ENCODE results near the gene SHROOM3. TPM values are rescaled to one million over a fixed set of nuclear protein-coding genes. Genes with fewer than 3 reads are reported as not detected.
A peak's percentile ranks its signal among the peaks of the same experiment; 100 is the strongest.

Gene SHROOM3
- total and polyA plus RNA-seq, 2 experiments from 2014 or later, result 11.3 to 73.5 TPM

DNA sequence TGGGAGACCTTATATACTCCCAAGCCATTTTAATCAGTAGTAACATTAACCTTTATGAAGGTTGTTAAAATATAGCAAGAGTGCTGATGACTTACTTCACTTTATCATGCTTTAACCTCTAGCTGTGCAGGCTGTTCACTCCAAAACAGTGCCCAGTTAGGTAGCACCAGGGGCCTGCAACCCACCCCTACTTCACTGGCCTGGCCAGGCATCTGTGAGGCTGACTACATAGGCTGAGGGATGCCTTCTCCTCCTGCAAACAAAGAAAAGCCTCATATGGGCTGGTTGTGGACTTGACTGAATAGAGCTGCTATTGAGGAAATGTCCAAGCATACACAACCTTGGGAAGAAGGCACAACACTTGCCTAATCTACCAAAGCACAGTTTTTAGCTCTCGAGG, 172.8 kb downstream of the SHROOM3 start:
- H3K4me2 ChIP-seq, result peak overlapping the region; percentile 44; the same call in 1 of the 2 replicates
- TF ChIP-seq POLR2AphosphoS5 (IDR thresholded peaks at IDR 0.05; ENCODE audit: low read depth) (no peak), EZH2phosphoT487 (IDR thresholded peaks at IDR 0.05; ENCODE audit: unreplicated experiment) (no peak), ZNF331 (CRISPR knock-in tag; IDR thresholded peaks at IDR 0.05; ENCODE audit: low read depth) (no peak), JUNB (IDR thresholded peaks at IDR 0.05; ENCODE audit: unreplicated experiment) (no peak), EZH2 (IDR thresholded peaks at IDR 0.05; ENCODE audit: low read depth, unreplicated experiment) (no peak), ZNF114 (CRISPR knock-in tag; IDR thresholded peaks at IDR 0.05) (no peak), CREB1 (CRISPR knock-in tag; IDR thresholded peaks at IDR 0.05; ENCODE audit: low read depth) (no peak), NANOG (IDR thresholded peaks at IDR 0.05; ENCODE audit: borderline replicate concordance) (no peak), STAT1 (IDR thresholded peaks at IDR 0.05; ENCODE audit: unreplicated experiment) (no peak)
- TF ChIP-seq, protein P1, sequence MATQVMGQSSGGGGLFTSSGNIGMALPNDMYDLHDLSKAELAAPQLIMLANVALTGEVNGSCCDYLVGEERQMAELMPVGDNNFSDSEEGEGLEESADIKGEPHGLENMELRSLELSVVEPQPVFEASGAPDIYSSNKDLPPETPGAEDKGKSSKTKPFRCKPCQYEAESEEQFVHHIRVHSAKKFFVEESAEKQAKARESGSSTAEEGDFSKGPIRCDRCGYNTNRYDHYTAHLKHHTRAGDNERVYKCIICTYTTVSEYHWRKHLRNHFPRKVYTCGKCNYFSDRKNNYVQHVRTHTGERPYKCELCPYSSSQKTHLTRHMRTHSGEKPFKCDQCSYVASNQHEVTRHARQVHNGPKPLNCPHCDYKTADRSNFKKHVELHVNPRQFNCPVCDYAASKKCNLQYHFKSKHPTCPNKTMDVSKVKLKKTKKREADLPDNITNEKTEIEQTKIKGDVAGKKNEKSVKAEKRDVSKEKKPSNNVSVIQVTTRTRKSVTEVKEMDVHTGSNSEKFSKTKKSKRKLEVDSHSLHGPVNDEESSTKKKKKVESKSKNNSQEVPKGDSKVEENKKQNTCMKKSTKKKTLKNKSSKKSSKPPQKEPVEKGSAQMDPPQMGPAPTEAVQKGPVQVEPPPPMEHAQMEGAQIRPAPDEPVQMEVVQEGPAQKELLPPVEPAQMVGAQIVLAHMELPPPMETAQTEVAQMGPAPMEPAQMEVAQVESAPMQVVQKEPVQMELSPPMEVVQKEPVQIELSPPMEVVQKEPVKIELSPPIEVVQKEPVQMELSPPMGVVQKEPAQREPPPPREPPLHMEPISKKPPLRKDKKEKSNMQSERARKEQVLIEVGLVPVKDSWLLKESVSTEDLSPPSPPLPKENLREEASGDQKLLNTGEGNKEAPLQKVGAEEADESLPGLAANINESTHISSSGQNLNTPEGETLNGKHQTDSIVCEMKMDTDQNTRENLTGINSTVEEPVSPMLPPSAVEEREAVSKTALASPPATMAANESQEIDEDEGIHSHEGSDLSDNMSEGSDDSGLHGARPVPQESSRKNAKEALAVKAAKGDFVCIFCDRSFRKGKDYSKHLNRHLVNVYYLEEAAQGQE (IDR thresholded peaks at IDR 0.05; ENCODE audit: unreplicated experiment), result no peak
- TF ChIP-seq, protein P2, sequence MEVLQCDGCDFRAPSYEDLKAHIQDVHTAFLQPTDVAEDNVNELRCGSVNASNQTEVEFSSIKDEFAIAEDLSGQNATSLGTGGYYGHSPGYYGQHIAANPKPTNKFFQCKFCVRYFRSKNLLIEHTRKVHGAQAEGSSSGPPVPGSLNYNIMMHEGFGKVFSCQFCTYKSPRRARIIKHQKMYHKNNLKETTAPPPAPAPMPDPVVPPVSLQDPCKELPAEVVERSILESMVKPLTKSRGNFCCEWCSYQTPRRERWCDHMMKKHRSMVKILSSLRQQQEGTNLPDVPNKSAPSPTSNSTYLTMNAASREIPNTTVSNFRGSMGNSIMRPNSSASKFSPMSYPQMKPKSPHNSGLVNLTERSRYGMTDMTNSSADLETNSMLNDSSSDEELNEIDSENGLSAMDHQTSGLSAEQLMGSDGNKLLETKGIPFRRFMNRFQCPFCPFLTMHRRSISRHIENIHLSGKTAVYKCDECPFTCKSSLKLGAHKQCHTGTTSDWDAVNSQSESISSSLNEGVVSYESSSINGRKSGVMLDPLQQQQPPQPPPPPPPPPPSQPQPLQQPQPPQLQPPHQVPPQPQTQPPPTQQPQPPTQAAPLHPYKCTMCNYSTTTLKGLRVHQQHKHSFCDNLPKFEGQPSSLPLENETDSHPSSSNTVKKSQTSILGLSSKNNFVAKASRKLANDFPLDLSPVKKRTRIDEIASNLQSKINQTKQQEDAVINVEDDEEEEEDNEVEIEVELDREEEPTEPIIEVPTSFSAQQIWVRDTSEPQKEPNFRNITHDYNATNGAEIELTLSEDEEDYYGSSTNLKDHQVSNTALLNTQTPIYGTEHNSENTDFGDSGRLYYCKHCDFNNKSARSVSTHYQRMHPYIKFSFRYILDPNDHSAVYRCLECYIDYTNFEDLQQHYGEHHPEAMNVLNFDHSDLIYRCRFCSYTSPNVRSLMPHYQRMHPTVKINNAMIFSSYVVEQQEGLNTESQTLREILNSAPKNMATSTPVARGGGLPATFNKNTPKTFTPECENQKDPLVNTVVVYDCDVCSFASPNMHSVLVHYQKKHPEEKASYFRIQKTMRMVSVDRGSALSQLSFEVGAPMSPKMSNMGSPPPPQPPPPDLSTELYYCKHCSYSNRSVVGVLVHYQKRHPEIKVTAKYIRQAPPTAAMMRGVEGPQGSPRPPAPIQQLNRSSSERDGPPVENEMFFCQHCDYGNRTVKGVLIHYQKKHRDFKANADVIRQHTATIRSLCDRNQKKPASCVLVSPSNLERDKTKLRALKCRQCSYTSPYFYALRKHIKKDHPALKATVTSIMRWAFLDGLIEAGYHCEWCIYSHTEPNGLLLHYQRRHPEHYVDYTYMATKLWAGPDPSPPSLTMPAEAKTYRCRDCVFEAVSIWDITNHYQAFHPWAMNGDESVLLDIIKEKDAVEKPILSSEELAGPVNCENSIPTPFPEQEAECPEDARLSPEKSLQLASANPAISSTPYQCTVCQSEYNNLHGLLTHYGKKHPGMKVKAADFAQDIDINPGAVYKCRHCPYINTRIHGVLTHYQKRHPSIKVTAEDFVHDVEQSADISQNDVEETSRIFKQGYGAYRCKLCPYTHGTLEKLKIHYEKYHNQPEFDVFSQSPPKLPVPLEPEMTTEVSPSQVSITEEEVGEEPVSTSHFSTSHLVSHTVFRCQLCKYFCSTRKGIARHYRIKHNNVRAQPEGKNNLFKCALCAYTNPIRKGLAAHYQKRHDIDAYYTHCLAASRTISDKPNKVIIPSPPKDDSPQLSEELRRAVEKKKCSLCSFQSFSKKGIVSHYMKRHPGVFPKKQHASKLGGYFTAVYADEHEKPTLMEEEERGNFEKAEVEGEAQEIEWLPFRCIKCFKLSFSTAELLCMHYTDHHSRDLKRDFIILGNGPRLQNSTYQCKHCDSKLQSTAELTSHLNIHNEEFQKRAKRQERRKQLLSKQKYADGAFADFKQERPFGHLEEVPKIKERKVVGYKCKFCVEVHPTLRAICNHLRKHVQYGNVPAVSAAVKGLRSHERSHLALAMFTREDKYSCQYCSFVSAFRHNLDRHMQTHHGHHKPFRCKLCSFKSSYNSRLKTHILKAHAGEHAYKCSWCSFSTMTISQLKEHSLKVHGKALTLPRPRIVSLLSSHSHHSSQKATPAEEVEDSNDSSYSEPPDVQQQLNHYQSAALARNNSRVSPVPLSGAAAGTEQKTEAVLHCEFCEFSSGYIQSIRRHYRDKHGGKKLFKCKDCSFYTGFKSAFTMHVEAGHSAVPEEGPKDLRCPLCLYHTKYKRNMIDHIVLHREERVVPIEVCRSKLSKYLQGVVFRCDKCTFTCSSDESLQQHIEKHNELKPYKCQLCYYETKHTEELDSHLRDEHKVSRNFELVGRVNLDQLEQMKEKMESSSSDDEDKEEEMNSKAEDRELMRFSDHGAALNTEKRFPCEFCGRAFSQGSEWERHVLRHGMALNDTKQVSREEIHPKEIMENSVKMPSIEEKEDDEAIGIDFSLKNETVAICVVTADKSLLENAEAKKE (CRISPR knock-in tag; IDR thresholded peaks at IDR 0.05), result no peak
- TF ChIP-seq, protein P3, sequence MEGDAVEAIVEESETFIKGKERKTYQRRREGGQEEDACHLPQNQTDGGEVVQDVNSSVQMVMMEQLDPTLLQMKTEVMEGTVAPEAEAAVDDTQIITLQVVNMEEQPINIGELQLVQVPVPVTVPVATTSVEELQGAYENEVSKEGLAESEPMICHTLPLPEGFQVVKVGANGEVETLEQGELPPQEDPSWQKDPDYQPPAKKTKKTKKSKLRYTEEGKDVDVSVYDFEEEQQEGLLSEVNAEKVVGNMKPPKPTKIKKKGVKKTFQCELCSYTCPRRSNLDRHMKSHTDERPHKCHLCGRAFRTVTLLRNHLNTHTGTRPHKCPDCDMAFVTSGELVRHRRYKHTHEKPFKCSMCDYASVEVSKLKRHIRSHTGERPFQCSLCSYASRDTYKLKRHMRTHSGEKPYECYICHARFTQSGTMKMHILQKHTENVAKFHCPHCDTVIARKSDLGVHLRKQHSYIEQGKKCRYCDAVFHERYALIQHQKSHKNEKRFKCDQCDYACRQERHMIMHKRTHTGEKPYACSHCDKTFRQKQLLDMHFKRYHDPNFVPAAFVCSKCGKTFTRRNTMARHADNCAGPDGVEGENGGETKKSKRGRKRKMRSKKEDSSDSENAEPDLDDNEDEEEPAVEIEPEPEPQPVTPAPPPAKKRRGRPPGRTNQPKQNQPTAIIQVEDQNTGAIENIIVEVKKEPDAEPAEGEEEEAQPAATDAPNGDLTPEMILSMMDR (conservative IDR thresholded peaks at IDR 0.05; ENCODE audit: low read depth in 2 of 2), result no peak
- TF ChIP-seq, protein P4, sequence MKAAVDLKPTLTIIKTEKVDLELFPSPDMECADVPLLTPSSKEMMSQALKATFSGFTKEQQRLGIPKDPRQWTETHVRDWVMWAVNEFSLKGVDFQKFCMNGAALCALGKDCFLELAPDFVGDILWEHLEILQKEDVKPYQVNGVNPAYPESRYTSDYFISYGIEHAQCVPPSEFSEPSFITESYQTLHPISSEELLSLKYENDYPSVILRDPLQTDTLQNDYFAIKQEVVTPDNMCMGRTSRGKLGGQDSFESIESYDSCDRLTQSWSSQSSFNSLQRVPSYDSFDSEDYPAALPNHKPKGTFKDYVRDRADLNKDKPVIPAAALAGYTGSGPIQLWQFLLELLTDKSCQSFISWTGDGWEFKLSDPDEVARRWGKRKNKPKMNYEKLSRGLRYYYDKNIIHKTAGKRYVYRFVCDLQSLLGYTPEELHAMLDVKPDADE (IDR thresholded peaks at IDR 0.05), result no peak
- H3F3A ChIP-seq (replicated peaks; ENCODE audit: low read depth), result no peaks in the 10 kb centered on the region
- H3K27me3 ChIP-seq (ENCODE audit: insufficient read depth), result no peaks in the 10 kb centered on the region
- Mint-ChIP-seq H3K36me3 (ENCODE audit: low read depth) (no peaks in the 10 kb centered on the region), H3K9me3 (no peaks in the 10 kb centered on the region), H3K27me3 (ENCODE audit: insufficient read depth, low read depth, poor library complexity) (peaks cover 7% of the 10 kb centered on the region), H3K27ac (no peak overlapping the region), H3K4me1 (peaks cover 48% of the 10 kb centered on the region), H3K4me3 (no peak overlapping the region)
- no peaks in the 10 kb centered on the region for H3K79me2 ChIP-seq (replicated peaks; ENCODE audit: insufficient read depth)
- H4K20me1 ChIP-seq (replicated peaks; ENCODE audit: insufficient read depth), result no peaks in the 10 kb centered on the region
- peaks cover 50% of the 10 kb centered on the region for H3K4me1 ChIP-seq (ENCODE audit: insufficient read depth)
- peak overlapping the region; percentile 8 for H3K27ac ChIP-seq (ENCODE audit: low read depth)
- DNase-seq (ENCODE audit: low spot score) (no peak), ATAC-seq (peak; percentile 53)
- H2AFZ ChIP-seq, result no peak overlapping the region
- H3K9me2 ChIP-seq (ENCODE audit: insufficient read depth), result no peaks in the 10 kb centered on the region
- no peak overlapping the region for H3K4me3 ChIP-seq
- no peaks in the 10 kb centered on the region for H3K36me3 ChIP-seq (ENCODE audit: insufficient read depth)

All from GM23338 (cell line).